HCT116 (cell line): ENCODE data around the gene PHF1. TPM values are rescaled to one million over a fixed set of nuclear protein-coding genes. Genes with fewer than 3 reads are reported as not detected.
"Not testable (repeated sequence)": the region's sequence is repeated elsewhere in the genome, so short reads cannot be mapped to it uniquely, and the experiment has no call there.

Experiments
- ATAC-seq: fragments of 200-7000 bp; cut with Tn5 transposase; 2 replicates; pipeline ENCODE4 v1.9.1; 2020; ENCODE audit warnings: mild to moderate bottlenecking, moderate library complexity
- BruUV-seq: library from RNA; stranded (reverse); fragments of 400-500 nt; replicated peaks from 2 replicates; lab custom pipeline; 2021; lab: Mats Ljungman, UMichigan
- CTCF ChIA-PET: fragments of 300-600 bp; sonication (Branson Sonifier 250); formaldehyde crosslinking; loops from one replicate; lab custom pipeline; 2021; ENCODE audit warnings: antibody characterized with exemption; lab: Charles Lee
- POLR2A ChIA-PET: fragments of 300-600, 350-600 bp; sonication (Branson Sonifier 250); formaldehyde crosslinking; loops from one replicate; lab custom pipeline; 2021; ENCODE audit warnings: antibody characterized with exemption; lab: Charles Lee
- RAD21 ChIA-PET, 2 experiments: fragments of 300-600 bp; sonication (Branson Sonifier 250); formaldehyde crosslinking; loops; one replicate each; lab custom pipeline; 2023; ENCODE audit warnings: low total read pairs in 2 of 2; ENCODE audit not compliant: uncharacterized antibody in 2 of 2, unreplicated experiment in 2 of 2, low non-redundant PET in 1 of 2; lab: Charles Lee
- DNase-seq: peaks from one replicate; pipeline ENCODE4 v3.0.0-alpha.2; 2010; ENCODE audit warnings: low read depth, low spot score
- H2AFZ ChIP-seq: fragments of 200-600 bp; shearing (Covaris generic), sonication (generic); 2 replicates; pipeline ENCODE4 v1.6.1; 2017; ENCODE audit warnings: low read depth, mixed run types, mixed read lengths, antibody characterized with exemption, low read length; ENCODE audit not compliant: poor library complexity, severe bottlenecking
- H3K27ac ChIP-seq: 2 replicates; pipeline ENCODE4 v1.5.1; 2012; ENCODE audit warnings: low read depth, low read length
- H3K27me3 ChIP-seq: fragments of 200-600 bp; sonication (generic); 2 replicates; pipeline ENCODE4 v1.6.1; 2016; ENCODE audit warnings: mixed run types, low read length, mixed read lengths; ENCODE audit not compliant: insufficient read depth
- H3K36me3 ChIP-seq, 2 experiments: fragments of 200-500 bp in 1 of 2; fragments of 200-600 bp in 1 of 2; sonication (Bioruptor generic) in 1 of 2; sonication (generic) in 1 of 2; 2 replicates each; pipeline versions ENCODE4 v1.5.1 to v1.6.1; 2014 to 2016; ENCODE audit warnings: low read length in 2 of 2, inconsistent platforms in 1 of 2, mixed read lengths in 1 of 2, mixed run types in 1 of 2; ENCODE audit not compliant: insufficient read depth in 2 of 2, control insufficient read depth in 1 of 2
- H3K4me1 ChIP-seq, 2 experiments: fragments of 200-600 bp in 1 of 2; sonication (generic) in 1 of 2; 2 replicates each; pipeline versions ENCODE4 v1.5.1 to v1.6.1; 2012 to 2017; ENCODE audit warnings: low read length in 2 of 2, inconsistent platforms in 1 of 2, mild to moderate bottlenecking in 1 of 2, mixed read lengths in 1 of 2, mixed run types in 1 of 2, moderate library complexity in 1 of 2; ENCODE audit not compliant: insufficient read depth in 2 of 2, control insufficient read depth in 1 of 2
- H3K4me2 ChIP-seq: fragments of 200-600 bp; sonication (generic); 2 replicates; pipeline ENCODE4 v1.6.1; 2017; ENCODE audit warnings: mixed run types, low read length, mixed read lengths
- H3K4me3 ChIP-seq, 2 experiments: fragments of 200-600 bp in 1 of 2; sonication (generic) in 1 of 2; replicated peaks in 1 of 2; 2 replicates each; pipeline ENCODE4 v1.5.1; 2011 to 2016; ENCODE audit warnings: low read length in 2 of 2, control low read depth in 1 of 2, low read depth in 1 of 2, mild to moderate bottlenecking in 1 of 2, mixed read lengths in 1 of 2, mixed run types in 1 of 2
- H3K79me2 ChIP-seq: fragments of 200-600 bp; sonication (generic); 2 replicates; pipeline ENCODE4 v1.6.1; 2017; ENCODE audit warnings: mild to moderate bottlenecking, mixed run types, low read length, moderate library complexity, mixed read lengths; ENCODE audit not compliant: insufficient read depth
- H3K9ac ChIP-seq: fragments of 200-600 bp; sonication (generic); 2 replicates; pipeline ENCODE4 v1.6.1; 2016; ENCODE audit warnings: low read length, mixed read lengths
- H3K9me2 ChIP-seq: fragments of 200-600 bp; sonication (generic), shearing (Covaris generic); 2 replicates; pipeline ENCODE4 v1.6.1; 2017; ENCODE audit warnings: mixed run types, mild to moderate bottlenecking, moderate library complexity; ENCODE audit not compliant: insufficient read depth
- H3K9me3 ChIP-seq, 2 experiments: fragments of 200-500 bp in 1 of 2; fragments of 200-600 bp in 1 of 2; sonication (Bioruptor generic) in 1 of 2; sonication (generic) in 1 of 2; 2 replicates each; pipeline ENCODE4 v1.6.1; 2014 to 2017; ENCODE audit warnings: low read length in 2 of 2, mixed read lengths in 2 of 2, inconsistent platforms in 1 of 2, low read depth in 1 of 2, mild to moderate bottlenecking in 1 of 2, mixed run types in 1 of 2, moderate library complexity in 1 of 2; ENCODE audit not compliant: control insufficient read depth in 1 of 2, insufficient read depth in 1 of 2
- H4K20me1 ChIP-seq: fragments of 200-600 bp; sonication (generic), shearing (Covaris generic); 2 replicates; pipeline ENCODE4 v1.6.1; 2017; ENCODE audit warnings: mixed run types, mild to moderate bottlenecking, moderate library complexity; ENCODE audit not compliant: insufficient read depth
- ELF1 ChIP-seq: IDR thresholded peaks from 2 replicates; pipeline ENCODE4 v1.6.1; 2012; ENCODE audit warnings: low read depth, borderline replicate concordance
- intact Hi-C: fragments of 100-400 bp; cut with micrococcal nuclease; formaldehyde crosslinking; loops from 2 replicates; pipeline ENCODE4 v1.10.0; 2022
- total RNA-seq: library from RNA; stranded (reverse); gene quantifications from one replicate; pipeline ENCODE4 v1.2.1, GENCODE V29; 2021; ENCODE audit not compliant: unreplicated experiment

PHF1 gene
- total RNA-seq, 1 experiment from 2014 or later = 40.2 TPM

DNA sequence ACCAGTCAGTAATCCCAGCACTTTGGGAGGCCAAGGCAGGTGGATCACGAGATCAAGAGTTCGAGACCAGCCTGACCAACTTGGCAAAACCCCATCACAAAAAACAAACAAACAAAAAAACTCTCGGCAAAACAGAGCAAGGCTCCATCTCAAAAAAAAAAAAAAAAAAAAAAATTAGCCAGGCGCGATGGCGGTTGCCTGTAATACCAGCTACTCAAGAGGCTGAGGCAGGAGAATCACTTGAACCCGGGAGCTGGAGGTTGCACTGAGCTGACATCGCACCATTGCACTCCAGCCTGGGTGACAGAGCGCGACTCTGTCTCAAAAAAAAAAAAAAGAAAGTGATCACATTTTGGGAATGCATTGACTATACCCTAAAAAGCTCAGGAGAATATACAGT, 31.6 kb upstream of the PHF1 start:
- CTCF ChIA-PET, intact Hi-C loops, RAD21 ChIA-PET, H3K27me3 ChIP-seq, H3K79me2 ChIP-seq, H3K27ac ChIP-seq, H3K9ac ChIP-seq, H3K4me3 ChIP-seq, H3K9me3 ChIP-seq, BruUV-seq, H2AFZ ChIP-seq, H3K36me3 ChIP-seq, H3K9me2 ChIP-seq, H4K20me1 ChIP-seq, ATAC-seq, H3K4me2 ChIP-seq, DNase-seq: not testable (repeated sequence)
- peaks cover 0 to 16% of the 10 kb centered on the region in 2 experiments; a peak in 2 of 4 replicates for H3K4me1 ChIP-seq
- POLR2A ChIA-PET = interaction anchor here (0.7 to 2.0 kb wide), 2 partner anchors 15 to 407 kb away, joined by 4 read pairs; no protein-coding TSS in a partner anchor

DNA sequence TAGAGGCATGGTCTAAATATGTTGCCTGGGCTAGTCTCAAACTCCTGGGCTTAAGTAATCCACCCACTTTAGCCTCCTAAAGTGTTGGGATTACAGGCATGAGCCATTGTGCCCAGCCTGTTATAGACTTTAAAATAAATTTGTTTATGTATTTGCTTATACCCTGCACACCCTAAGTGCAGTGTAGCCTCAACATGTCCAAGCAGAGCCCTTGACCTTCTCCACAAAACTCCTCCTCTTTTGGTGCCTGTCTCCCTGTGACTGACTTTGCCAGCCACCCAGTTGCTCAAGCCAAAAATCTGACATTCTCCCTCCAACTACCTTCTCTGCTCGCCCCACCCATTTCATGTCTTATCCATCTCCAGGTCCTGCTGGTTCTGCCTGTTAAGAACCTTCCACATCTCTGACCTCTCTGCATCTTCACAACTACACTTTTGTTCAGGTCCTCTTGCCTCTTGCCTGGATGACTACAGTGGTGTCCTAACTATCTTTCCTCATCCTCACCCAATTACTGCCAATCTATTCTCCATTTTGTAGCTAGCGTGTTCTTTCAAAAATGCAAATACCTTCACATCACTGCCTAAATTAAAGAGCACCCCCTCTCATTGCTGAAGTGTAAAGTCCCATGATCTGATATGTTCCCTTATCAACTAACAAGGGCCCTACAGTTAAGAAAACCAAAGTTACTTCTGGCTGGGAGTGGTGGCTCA, 30.4 kb upstream of the PHF1 start:
- ChIA-PET POLR2A (interaction anchor here (2.0 kb wide), 1 partner anchor 16 kb away, joined by 4 read pairs; no protein-coding TSS in a partner anchor), RAD21 (no interaction called here), CTCF (no interaction called here)
- intact Hi-C loops = no loop called here
- H3K9me3 ChIP-seq = no peaks in the 10 kb centered on the region
- TF ChIP-seq ELF1 = no peak
- H3K4me1 ChIP-seq = peaks cover 0 to 20% of the 10 kb centered on the region in 2 experiments; a peak in 3 of 4 replicates
- no peak for ATAC-seq
- no peak overlapping the region for H3K27ac ChIP-seq
- no peak overlapping the region for H3K9ac ChIP-seq
- no peak overlapping the region for H3K4me2 ChIP-seq
- no peak overlapping the region for H3K4me3 ChIP-seq
- H3K9me2 ChIP-seq = no peaks in the 10 kb centered on the region
- no peak overlapping the region for H2AFZ ChIP-seq
- no peaks in the 10 kb centered on the region for H3K27me3 ChIP-seq
- H3K79me2 ChIP-seq = no peaks in the 10 kb centered on the region
- H3K36me3 ChIP-seq = no peaks in the 10 kb centered on the region
- no peak for DNase-seq
- no peaks in the 10 kb centered on the region for H4K20me1 ChIP-seq
- no TSS peak for BruUV-seq
